ENCODE measurements around the gene DDX54.
"Not testable (repeated sequence)": the region's sequence is repeated elsewhere in the genome, so short reads cannot be mapped to it uniquely, and the experiment has no call there.

Gene DDX54

GRCh38 chr12:113142173-113142885, 42.9 kb downstream of the DDX54 start:
- no peak for DNase-seq (ENCODE audit: low read depth in 2 of 2)

GRCh38 chr12:113141716-113142115, 43.6 kb downstream of the DDX54 start:
- not testable (repeated sequence) for DNase-seq (ENCODE audit: low read depth in 2 of 2)

- DNase-seq (ENCODE audit: low read depth in 2 of 2): no peak
These were observed 44.6 kb downstream of the DDX54 start for GRCh38 chr12:113140706-113141105.

GRCh38 chr12:113138826-113139225, 46.5 kb downstream of the DDX54 start:
- DNase-seq (ENCODE audit: low read depth in 2 of 2): no peak

GRCh38 chr12:113137861-113138783, 47.2 kb downstream of the DDX54 start:
- no peak for DNase-seq (ENCODE audit: low read depth in 2 of 2)

GRCh38 chr12:113136990-113137511, 48.2 kb downstream of the DDX54 start:
- no peak for DNase-seq (ENCODE audit: low read depth in 2 of 2)

GRCh38 chr12:113136128-113136989, 48.9 kb downstream of the DDX54 start:
- DNase-seq (ENCODE audit: low read depth in 2 of 2): peak; percentile 47 to 56

GRCh38 chr12:113135178-113136127, 49.8 kb downstream of the DDX54 start, which contains the start of gene RASAL1:
RASAL1 (minus strand) TSS chr12:113135761; CDS start chr12:113135462, 299 bp downstream.
- peak; percentile 78 to 84 for DNase-seq (ENCODE audit: low read depth in 2 of 2)

- no peak for DNase-seq (ENCODE audit: low read depth in 2 of 2)
These were observed 50.7 kb downstream of the DDX54 start for GRCh38 chr12:113134521-113134951.

GRCh38 chr12:113134071-113134470, 51.2 kb downstream of the DDX54 start:
- no peak for DNase-seq (ENCODE audit: low read depth in 2 of 2)

GRCh38 chr12:113133666-113134065, 51.6 kb downstream of the DDX54 start:
- no peak for DNase-seq (ENCODE audit: low read depth in 2 of 2)

- DNase-seq (ENCODE audit: low read depth in 2 of 2): no peak
These were observed 52.2 kb downstream of the DDX54 start for GRCh38 chr12:113133036-113133435.

- no peak for DNase-seq (ENCODE audit: low read depth in 2 of 2)
These were observed 53.7 kb downstream of the DDX54 start for GRCh38 chr12:113131556-113131955.

- DNase-seq (ENCODE audit: low read depth in 2 of 2): no peak
These were observed 54.7 kb downstream of the DDX54 start for GRCh38 chr12:113130457-113131135.

GRCh38 chr12:113129664-113130456, 55.4 kb downstream of the DDX54 start:
- DNase-seq (ENCODE audit: low read depth in 2 of 2): no peak

GRCh38 chr12:113128802-113129663, 56.2 kb downstream of the DDX54 start:
- no peak for DNase-seq (ENCODE audit: low read depth in 2 of 2)

GRCh38 chr12:113127791-113128199, 57.5 kb downstream of the DDX54 start:
- DNase-seq (ENCODE audit: low read depth in 2 of 2): no peak

All from activated CD4-positive, alpha-beta T cell treated with anti-CD3 and anti-CD28 coated beads for 24 hours (primary cell).